ENCODE measurements around the gene TRIM62. TPM values are rescaled to one million over a fixed set of nuclear protein-coding genes. Genes with fewer than 3 reads are reported as not detected.

Gene TRIM62
- total and polyA plus RNA-seq, 4 donors = 2.6 to 6.7 (median 4.3) TPM

DNA sequence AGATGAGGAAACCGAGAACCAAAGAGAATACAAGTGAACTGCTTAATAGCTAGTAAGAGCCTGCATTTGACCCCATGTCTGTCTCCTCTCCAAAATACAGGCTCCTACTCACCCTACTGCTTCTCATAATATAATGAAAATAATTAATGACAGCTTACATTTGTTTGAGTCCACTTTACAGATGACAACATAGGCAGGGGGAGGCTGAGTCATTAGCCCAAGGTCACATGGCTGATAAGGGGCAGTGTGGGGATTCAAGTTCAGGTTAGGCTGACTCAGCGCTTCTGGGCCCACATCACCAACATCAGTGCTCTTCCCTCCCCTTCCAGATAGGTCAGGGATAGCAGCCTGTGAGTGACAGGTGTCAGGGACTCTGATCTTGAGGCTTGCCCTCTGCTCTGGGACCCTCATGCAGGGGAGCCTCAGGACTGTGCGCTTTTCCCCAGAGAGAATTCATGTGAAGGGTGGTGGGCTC, 84.7 kb downstream of the TRIM62 start:
- no peak for DNase-seq
- Histone ChIP-seq H3K27ac (ENCODE audit: low read depth in 1 of 2, low read length in 1 of 2) (peak overlapping the region in 1 of 2 donors; percentile 28), H3K4me3 (no peak overlapping the region), H3K27me3 (ENCODE audit: control insufficient read depth in 3 of 3, insufficient read depth in 3 of 3, low read length in 2 of 3) (no peaks in the 10 kb centered on the region), H3K9ac (ENCODE audit: insufficient read depth in 1 of 2, low read length in 2 of 2) (no peak overlapping the region), H3K4me1 (ENCODE audit: control insufficient read depth in 5 of 5, insufficient read depth in 5 of 5, low read length in 5 of 5) (peaks cover 0 to 11% (median 4%) of the 10 kb centered on the region in 5 donors), H3K9me3 (ENCODE audit: control insufficient read depth in 4 of 4, insufficient read depth in 3 of 4, low read length in 3 of 4) (no peaks in the 10 kb centered on the region), H3K36me3 (ENCODE audit: control insufficient read depth in 4 of 4, insufficient read depth in 4 of 4, low read length in 4 of 4) (peaks cover 0 to 6% (median under 1%) of the 10 kb centered on the region in 4 donors)
- TF ChIP-seq, protein P1, sequence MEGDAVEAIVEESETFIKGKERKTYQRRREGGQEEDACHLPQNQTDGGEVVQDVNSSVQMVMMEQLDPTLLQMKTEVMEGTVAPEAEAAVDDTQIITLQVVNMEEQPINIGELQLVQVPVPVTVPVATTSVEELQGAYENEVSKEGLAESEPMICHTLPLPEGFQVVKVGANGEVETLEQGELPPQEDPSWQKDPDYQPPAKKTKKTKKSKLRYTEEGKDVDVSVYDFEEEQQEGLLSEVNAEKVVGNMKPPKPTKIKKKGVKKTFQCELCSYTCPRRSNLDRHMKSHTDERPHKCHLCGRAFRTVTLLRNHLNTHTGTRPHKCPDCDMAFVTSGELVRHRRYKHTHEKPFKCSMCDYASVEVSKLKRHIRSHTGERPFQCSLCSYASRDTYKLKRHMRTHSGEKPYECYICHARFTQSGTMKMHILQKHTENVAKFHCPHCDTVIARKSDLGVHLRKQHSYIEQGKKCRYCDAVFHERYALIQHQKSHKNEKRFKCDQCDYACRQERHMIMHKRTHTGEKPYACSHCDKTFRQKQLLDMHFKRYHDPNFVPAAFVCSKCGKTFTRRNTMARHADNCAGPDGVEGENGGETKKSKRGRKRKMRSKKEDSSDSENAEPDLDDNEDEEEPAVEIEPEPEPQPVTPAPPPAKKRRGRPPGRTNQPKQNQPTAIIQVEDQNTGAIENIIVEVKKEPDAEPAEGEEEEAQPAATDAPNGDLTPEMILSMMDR (IDR thresholded peaks at IDR 0.05; ENCODE audit: control extremely low read depth, extremely low read depth) = no peak
- no peak for ATAC-seq (ENCODE audit: insufficient read depth, low FRiP score)
- WGBS, 2 donors = 97% methylated on average over 3 of the region's 3 CpGs

DNA sequence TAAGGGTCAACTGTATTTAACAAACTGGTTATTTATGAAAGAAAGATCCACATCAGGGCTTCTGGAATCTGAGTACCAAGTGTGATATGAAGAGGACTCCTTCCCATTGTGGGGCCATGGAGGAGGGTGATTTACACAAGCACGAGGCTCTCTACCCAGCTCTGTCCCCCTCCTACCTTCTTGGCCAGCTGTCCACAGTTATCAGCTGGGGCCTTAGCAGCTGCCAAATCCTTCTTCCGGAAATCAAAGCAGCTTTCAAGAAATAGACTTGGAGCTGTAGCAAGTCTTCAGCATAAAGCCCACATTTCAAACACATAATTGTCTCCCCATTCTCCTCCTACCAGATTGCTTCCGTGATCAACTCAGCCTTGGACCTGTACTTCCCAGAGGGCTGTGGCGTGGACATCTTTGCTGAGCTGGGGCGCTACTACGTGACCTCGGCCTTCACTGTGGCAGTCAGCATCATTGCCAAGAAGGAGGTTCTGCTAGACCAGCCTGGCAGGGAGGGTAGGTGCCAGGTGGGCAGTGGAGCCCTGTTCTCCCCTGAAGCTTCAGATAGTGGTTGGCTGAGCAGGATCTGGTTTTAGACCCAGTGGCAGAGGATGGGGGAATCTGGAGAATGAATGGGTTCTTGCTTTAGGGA, 85.4 kb downstream of the TRIM62 start:
- ATAC-seq (ENCODE audit: insufficient read depth, low FRiP score) (no peak), DNase-seq (peak; percentile 78 to 92 (median 87))
- H3K36me3 ChIP-seq (ENCODE audit: control insufficient read depth in 4 of 4, insufficient read depth in 4 of 4, low read length in 4 of 4) = peaks cover 0 to 6% (median under 1%) of the 10 kb centered on the region in 4 donors
- no peak overlapping the region for H3K27ac ChIP-seq (ENCODE audit: low read depth in 1 of 2, low read length in 1 of 2)
- TF ChIP-seq, protein P1 (IDR thresholded peaks at IDR 0.05; ENCODE audit: control extremely low read depth, extremely low read depth) = no peak
- H3K9ac ChIP-seq (ENCODE audit: insufficient read depth in 1 of 2, low read length in 2 of 2) = no peak overlapping the region
- H3K4me1 ChIP-seq (ENCODE audit: control insufficient read depth in 5 of 5, insufficient read depth in 5 of 5, low read length in 5 of 5) = peaks cover 0 to 15% (median 4%) of the 10 kb centered on the region in 5 donors
- 78 to 86% methylated on average over 7 of the region's 7 CpGs for WGBS, 2 donors
- no peak overlapping the region for H3K4me3 ChIP-seq
- no peaks in the 10 kb centered on the region for H3K27me3 ChIP-seq (ENCODE audit: control insufficient read depth in 3 of 3, insufficient read depth in 3 of 3, low read length in 2 of 3)
- no peaks in the 10 kb centered on the region for H3K9me3 ChIP-seq (ENCODE audit: control insufficient read depth in 4 of 4, insufficient read depth in 3 of 4, low read length in 3 of 4)

Other genes with a start within 250 kb of the TRIM62 start
- gene RNF19B, start 217.2 kb downstream of the TRIM62 start, total RNA-seq = 10 to 100 TPM; 15.5 to 38.1 TPM
- 10 to 100 TPM in 1 of 2 donors, 1 to 10 TPM in 1; 5.1 to 65.9 TPM for gene RNF19B, start 217.2 kb downstream of the TRIM62 start, polyA plus RNA-seq
- gene AK2, start 145.2 kb downstream of the TRIM62 start, total RNA-seq = 100 to 1,000 TPM in 1 of 2 donors, 10 to 100 TPM in 1; 86.8 to 127 TPM
- 100 to 1,000 TPM in 1 of 2 donors, 10 to 100 TPM in 1; 87.6 to 115 TPM for gene AK2, start 145.2 kb downstream of the TRIM62 start, polyA plus RNA-seq
- 10 to 100 TPM in 1 of 2 donors, 1 to 10 TPM in 1; 6.2 to 12.8 TPM for gene AZIN2, start 100.9 kb downstream of the TRIM62 start, total RNA-seq
- gene AZIN2, start 100.9 kb downstream of the TRIM62 start, polyA plus RNA-seq = 1 to 10 TPM; 1.2 to 1.5 TPM
- 10 to 100 TPM; 17.0 to 35.0 TPM for gene ZNF362, start 74.4 kb upstream of the TRIM62 start, total RNA-seq
- gene ZNF362, start 74.4 kb upstream of the TRIM62 start, polyA plus RNA-seq = 10 to 100 TPM; 10.2 to 16.1 TPM
- gene A3GALT2, start 139.1 kb upstream of the TRIM62 start, total RNA-seq = under 1 TPM in 1 of 2 donors, not detected in 1; 0.28 TPM
- under 1 TPM in 1 of 2 donors, not detected in 1; 0.07 TPM for gene A3GALT2, start 139.1 kb upstream of the TRIM62 start, polyA plus RNA-seq
- gene PHC2, start 249.1 kb upstream of the TRIM62 start, total RNA-seq = 100 to 1,000 TPM in 1 of 2 donors, 10 to 100 TPM in 1; 79.9 to 141 TPM
- 100 to 1,000 TPM; 102 to 311 TPM for gene PHC2, start 249.1 kb upstream of the TRIM62 start, polyA plus RNA-seq